GM18517 (cell line): ENCODE results near the gene CBLN3.

Experiments
- ATAC-seq: cut with Tn5 transposase; IDR thresholded peaks from one replicate; pipeline ENCODE4 v1.9.1; 2021; ENCODE audit warnings: mild to moderate bottlenecking, moderate library complexity; ENCODE audit not compliant: unreplicated experiment

CBLN3 gene

DNA sequence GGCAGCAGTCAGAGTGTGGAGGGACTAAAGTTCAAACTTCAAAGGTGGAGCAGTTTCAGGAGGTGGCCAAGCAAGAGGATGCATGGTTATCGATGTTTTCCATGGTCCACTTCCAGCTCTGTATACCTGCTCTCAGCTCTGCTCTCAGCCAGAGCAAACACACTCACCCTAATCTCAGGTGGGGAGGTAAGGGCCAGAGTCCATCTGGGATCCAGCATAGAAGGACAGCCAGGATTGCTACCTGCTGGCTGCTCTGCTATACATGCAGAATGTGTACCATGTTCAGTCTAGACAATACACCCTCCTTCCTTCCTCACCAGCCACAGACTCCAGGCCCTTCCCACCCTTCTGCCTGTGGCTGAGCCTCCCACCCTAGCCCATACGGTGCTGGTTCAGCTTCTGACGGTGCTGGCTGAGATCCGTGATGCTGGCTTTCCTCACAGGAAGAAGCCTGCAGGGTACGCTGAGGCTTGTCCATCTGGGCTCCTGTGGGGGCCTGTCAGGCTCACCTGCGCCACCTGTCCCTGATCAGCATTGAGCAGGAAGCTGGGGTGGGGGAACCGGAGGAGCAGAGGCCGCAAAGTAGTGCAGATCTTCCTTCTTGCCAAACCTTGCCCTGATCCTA, 2.4 kb downstream of the CBLN3 start:
- ATAC-seq, result no peak

- no peak for ATAC-seq
These were observed 3.1 kb downstream of the CBLN3 start for GRCh38 chr14:24426150-24426911.

GRCh38 chr14:24425704-24426103, 3.8 kb downstream of the CBLN3 start:
- ATAC-seq, result no peak

GRCh38 chr14:24422694-24423601, 6.5 kb downstream of the CBLN3 start:
- ATAC-seq, result no peak

GRCh38 chr14:24422261-24422660, 7.2 kb downstream of the CBLN3 start:
- ATAC-seq, result no peak

DNA sequence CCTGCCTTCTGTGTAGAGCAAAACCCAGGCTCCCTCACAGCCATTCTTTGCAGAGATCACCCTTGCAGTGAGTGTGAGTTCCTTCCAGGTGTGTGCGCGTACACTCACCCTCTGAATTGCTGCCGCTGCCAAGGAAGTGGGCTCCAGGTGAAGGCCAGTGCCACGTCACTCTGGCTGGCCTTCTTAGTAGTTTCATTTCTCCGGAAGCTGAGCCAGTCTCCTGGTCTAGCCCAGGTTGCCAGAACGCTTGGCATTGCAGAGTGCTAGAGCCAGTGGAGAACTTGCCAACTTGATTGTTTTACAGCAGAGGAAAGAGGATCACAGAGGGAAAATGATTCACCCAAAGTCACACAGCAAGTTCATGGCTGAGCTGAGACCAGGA, 11.0 kb downstream of the CBLN3 start:
- ATAC-seq, result no peak

DNA sequence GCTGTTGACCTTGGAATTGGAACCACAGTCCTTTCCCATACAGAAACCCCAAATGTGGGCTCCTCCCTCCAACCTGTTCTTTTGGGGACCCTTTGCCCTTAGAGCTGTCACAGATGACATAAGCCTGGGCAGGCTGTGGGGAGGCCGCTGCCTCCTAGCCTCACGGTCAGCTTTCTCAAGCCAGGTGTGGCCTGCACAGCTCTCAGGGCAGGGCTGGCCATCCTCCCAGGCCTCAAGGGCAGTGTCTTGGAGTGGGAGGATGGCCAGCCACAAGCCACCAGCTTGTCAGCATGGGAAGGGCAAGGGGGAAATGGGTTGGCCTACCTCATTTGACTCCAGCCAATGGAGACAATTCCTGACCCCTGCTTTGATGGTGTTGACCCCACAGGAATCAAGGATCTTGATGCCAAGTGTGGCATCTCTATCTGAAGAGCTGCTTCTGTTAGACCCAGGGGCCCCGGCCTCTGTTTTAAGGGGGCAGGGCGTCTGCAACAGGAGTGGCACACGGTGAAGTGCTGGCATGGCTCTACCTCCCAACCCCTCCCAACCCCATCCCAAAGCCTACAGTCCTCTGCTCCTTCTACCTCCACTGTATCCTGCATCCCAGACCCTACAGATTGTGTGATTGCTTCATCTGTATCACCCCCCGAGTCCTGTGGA, 11.5 kb downstream of the CBLN3 start:
- ATAC-seq, result no peak

DNA sequence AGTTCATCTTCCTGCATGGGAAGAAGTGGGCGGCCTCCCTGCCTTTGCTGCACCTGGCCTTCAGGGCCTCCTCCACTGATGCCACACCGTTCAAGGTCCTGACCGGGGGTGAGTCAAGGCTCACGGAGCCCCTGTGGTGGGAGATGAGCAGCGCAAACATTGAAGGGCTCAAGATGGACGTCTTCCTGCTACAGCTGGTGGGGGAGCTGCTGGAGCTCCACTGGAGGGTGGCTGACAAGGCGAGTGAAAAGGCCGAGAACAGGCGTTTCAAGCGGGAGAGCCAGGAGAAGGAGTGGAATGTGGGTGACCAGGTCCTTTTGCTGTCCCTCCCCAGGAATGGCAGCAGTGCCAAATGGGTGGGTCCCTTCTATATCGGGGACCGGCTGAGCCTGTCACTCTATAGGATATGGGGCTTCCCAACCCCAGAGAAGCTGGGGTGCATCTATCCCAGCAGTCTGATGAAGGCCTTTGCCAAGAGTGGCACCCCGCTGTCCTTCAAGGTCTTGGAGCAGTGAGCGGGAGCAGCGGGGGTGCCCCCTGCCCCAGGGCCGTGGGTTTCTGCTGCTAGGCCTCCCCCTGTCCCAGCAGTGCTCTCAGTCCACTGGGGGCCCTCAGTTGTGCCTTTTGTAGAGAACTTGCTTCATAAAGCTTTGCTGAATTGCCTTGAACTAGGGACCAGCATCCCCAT, 12.4 kb downstream of the CBLN3 start:
- no peak for ATAC-seq

- ATAC-seq, result no peak
These were observed 13.1 kb downstream of the CBLN3 start for GRCh38 chr14:24416254-24416931.

- ATAC-seq, result no peak
These were observed 13.8 kb downstream of the CBLN3 start for GRCh38 chr14:24415421-24416253.

DNA sequence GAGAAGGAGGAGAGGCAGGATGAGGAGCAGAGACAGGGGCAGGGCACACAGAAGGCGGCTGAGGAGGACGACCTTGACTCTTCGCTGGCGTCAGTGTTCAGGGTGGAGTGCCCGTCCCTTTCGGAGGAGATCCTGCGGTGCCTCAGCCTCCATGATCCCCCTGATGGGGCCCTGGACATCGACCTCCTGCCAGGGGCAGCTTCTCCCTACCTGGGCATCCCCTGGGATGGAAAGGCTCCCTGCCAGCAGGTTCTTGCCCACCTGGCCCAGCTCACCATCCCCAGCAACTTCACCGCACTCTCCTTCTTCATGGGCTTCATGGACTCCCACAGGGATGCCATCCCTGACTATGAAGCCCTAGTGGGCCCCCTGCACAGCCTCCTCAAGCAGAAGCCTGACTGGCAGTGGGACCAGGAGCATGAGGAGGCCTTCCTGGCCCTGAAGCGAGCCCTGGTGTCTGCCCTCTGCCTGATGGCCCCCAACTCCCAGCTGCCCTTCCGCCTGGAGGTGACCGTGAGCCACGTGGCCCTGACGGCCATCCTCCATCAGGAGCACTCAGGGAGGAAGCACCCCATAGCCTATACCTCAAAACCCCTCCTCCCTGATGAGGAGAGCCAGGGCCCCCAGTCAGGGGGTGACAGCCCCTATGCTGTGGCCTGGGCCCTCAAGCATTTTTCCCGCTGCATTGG, 14.6 kb downstream of the CBLN3 start:
- no peak for ATAC-seq

DNA sequence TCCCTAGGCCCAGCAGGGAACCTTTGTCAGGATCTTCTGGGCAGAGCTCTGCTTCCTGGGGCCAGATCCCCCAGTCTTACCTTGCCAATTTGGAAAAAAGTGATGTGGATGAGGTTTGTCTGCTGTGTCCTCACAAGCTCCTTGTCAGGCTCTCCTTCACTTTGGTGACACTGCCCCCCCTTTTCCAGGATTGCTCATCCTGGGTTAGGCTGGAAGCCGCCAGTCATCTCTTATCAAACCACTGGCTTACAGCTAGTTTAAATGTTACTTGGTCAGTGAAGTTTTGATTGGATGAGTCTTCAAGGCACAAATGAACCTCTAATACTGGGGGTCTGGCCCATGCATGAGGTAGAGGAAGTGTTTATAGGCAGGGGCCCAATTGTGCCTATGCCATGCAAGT, 15.4 kb downstream of the CBLN3 start:
- no peak for ATAC-seq

GRCh38 chr14:24411443-24412389, 17.8 kb downstream of the CBLN3 start:
- ATAC-seq, result no peak

DNA sequence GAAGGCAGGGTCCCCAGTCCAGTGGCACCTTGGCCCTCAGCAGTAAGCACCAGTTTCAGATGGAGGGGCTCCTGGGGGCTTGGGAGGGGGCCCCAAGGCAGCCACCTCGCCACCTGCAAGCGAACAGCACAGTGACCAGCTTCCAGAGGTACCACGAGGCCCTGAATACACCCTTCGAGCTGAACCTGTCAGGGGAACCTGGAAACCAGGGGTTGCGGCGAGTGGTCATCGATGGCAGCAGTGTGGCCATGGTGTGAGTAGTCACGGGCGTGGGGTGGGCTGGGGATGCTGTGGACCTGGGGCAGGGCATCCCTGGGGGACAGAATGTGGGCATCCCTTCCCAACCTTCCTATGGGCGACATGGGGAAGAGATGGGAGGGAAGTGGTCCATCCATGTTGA, 19.5 kb downstream of the CBLN3 start:
- ATAC-seq, result no peak

DNA sequence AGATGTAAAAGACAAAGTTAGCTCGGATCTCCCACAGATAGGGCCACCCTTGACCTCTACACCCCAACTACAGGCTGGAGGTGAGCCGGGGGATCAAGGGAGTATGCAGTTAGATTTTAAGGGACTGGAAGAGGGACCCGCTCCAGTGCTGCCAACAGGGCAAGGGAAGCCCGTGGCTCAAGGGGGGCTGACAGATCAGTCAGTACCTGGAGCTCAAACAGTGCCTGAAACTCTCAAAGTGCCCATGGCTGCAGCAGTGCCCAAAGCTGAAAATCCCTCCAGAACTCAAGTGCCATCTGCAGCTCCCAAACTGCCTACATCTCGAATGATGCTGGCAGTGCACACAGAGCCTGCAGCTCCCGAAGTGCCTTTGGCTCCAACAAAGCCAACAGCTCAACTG, 20.3 kb downstream of the CBLN3 start:
- no peak for ATAC-seq

- no peak for ATAC-seq
These were observed 20.7 kb downstream of the CBLN3 start for GRCh38 chr14:24408764-24409163.

DNA sequence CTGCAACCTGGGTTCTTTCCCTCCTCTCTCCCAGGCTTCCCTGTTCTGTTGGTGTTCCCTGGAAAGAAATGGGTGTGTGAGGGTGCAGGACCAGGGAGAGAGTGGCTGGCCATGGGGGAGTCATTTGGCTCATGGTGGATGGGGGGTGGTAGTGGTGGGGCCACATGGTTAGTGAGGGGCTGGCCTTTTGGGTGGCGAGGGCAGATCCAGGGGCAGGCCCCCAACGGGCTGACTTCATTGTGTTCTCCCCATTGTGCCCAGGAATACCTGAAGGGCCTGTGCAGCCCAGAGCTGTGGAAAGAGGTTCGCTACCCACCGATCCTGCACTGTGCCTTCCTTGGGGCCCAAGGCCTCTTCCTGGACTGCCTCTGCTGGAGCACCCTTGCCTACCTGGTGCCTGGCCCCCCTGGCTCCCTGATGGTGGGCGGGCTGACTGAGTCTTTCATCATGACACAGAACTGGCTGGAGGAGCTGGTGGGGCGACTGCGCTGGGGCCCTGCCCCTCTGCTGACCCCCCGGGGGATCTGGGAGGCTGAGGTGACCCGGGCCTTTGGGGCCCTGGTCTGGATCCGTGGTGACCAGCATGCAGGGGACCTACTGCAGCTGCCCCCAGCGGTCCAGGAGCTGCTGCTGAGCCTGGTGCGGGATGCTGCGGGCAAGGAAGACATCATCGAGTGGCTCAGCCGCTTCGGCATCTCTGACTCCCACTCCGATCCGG, 21.7 kb downstream of the CBLN3 start:
- ATAC-seq, result no peak
